Measurements from ENCODE around the gene NDUFA8. TPM values are rescaled to one million over a fixed set of nuclear protein-coding genes. Genes with fewer than 3 reads are reported as not detected.
A peak's percentile ranks its signal among the peaks of the same experiment; 100 is the strongest.

Gene NDUFA8
- total and polyA plus RNA-seq, 3 experiments from 2014 or later: 50.7 to 74.4 (median 54.6) TPM

- POLR2A ChIA-PET: no interaction called here
- CTCF ChIA-PET: no interaction called here
These were observed 32.0 kb upstream of the NDUFA8 start for GRCh38 chr9:122191584-122191983.

GRCh38 chr9:122190597-122191381 is 31.2 kb upstream of the NDUFA8 start:
- Histone ChIP-seq H3K36me3 (ENCODE audit: insufficient read depth, low read length) (no peaks in the 10 kb centered on the region), H3K4me1 (ENCODE audit: insufficient read depth, low read length) (no peaks in the 10 kb centered on the region), H3K27ac (ENCODE audit: low read depth, low read length) (no peak overlapping the region), H3K27me3 (ENCODE audit: insufficient read depth, low read length, poor library complexity, severe bottlenecking) (no peaks in the 10 kb centered on the region), H3K4me3 (ENCODE audit: low read length) (no peak overlapping the region), H3K9me3 (ENCODE audit: low read length) (no peaks in the 10 kb centered on the region)
- Mint-ChIP-seq H3K27ac (no peak overlapping the region), H3K4me1 (no peaks in the 10 kb centered on the region), H3K27me3 (peaks cover 3 to 11% of the 10 kb centered on the region in 2 donors), H3K36me3 (no peaks in the 10 kb centered on the region), H3K9me3 (no peaks in the 10 kb centered on the region), H3K4me3 (no peak overlapping the region)
- ChIA-PET POLR2A (no interaction called here), CTCF (no interaction called here)
- no peak for DNase-seq

More at GRCh38 chr9:122191584-122191983, 32.0 kb upstream of the NDUFA8 start:
- no peak overlapping the region for H3K4me3 Mint-ChIP-seq
- no peaks in the 10 kb centered on the region for H3K4me1 Mint-ChIP-seq
- H3K4me1 ChIP-seq (ENCODE audit: insufficient read depth, low read length): no peaks in the 10 kb centered on the region
- H3K4me3 ChIP-seq (ENCODE audit: low read length): no peak overlapping the region
- no peaks in the 10 kb centered on the region for H3K27me3 ChIP-seq (ENCODE audit: insufficient read depth, low read length, poor library complexity, severe bottlenecking)
- H3K9me3 Mint-ChIP-seq: no peaks in the 10 kb centered on the region
- DNase-seq: no peak
- H3K27ac ChIP-seq (ENCODE audit: low read depth, low read length): no peak overlapping the region
- H3K27ac Mint-ChIP-seq: no peak overlapping the region
- no peaks in the 10 kb centered on the region for H3K36me3 ChIP-seq (ENCODE audit: insufficient read depth, low read length)
- H3K36me3 Mint-ChIP-seq: no peaks in the 10 kb centered on the region
- H3K9me3 ChIP-seq (ENCODE audit: low read length): no peaks in the 10 kb centered on the region
- H3K27me3 Mint-ChIP-seq: peaks cover 3 to 12% of the 10 kb centered on the region in 2 donors

GRCh38 chr9:122188369-122188768 is 28.8 kb upstream of the NDUFA8 start:
- Histone ChIP-seq H3K27ac (ENCODE audit: low read depth, low read length) (no peak overlapping the region), H3K4me3 (ENCODE audit: low read length) (no peak overlapping the region), H3K27me3 (ENCODE audit: insufficient read depth, low read length, poor library complexity, severe bottlenecking) (no peaks in the 10 kb centered on the region), H3K4me1 (ENCODE audit: insufficient read depth, low read length) (no peaks in the 10 kb centered on the region), H3K9me3 (ENCODE audit: low read length) (no peaks in the 10 kb centered on the region), H3K36me3 (ENCODE audit: insufficient read depth, low read length) (no peaks in the 10 kb centered on the region)
- POLR2A ChIA-PET: no interaction called here
- H3K27me3 Mint-ChIP-seq: peaks cover 1 to 3% of the 10 kb centered on the region in 2 donors
- H3K4me1 Mint-ChIP-seq: no peaks in the 10 kb centered on the region
- no peaks in the 10 kb centered on the region for H3K36me3 Mint-ChIP-seq
- no peak overlapping the region for H3K27ac Mint-ChIP-seq
- H3K4me3 Mint-ChIP-seq: no peak overlapping the region
- CTCF ChIA-PET: no interaction called here
- DNase-seq: no peak
- no peaks in the 10 kb centered on the region for H3K9me3 Mint-ChIP-seq

- no peaks in the 10 kb centered on the region for H3K9me3 Mint-ChIP-seq
- no peak overlapping the region for H3K27ac ChIP-seq (ENCODE audit: low read depth, low read length)
- H3K27me3 Mint-ChIP-seq: peaks cover 6 to 14% of the 10 kb centered on the region in 2 donors
- H3K4me1 Mint-ChIP-seq: no peaks in the 10 kb centered on the region
- peak overlapping the region in 1 of 8 donors; percentile 65 for H3K27ac Mint-ChIP-seq
- no peaks in the 10 kb centered on the region for H3K4me1 ChIP-seq (ENCODE audit: insufficient read depth, low read length)
- no peaks in the 10 kb centered on the region for H3K36me3 ChIP-seq (ENCODE audit: insufficient read depth, low read length)
- DNase-seq: no peak
- H3K4me3 ChIP-seq (ENCODE audit: low read length): no peak overlapping the region
- no peaks in the 10 kb centered on the region for H3K27me3 ChIP-seq (ENCODE audit: insufficient read depth, low read length, poor library complexity, severe bottlenecking)
- ChIA-PET CTCF (no interaction called here), POLR2A (interaction anchor here (0.6 kb wide), 1 partner anchor 103 kb away, joined by 3 read pairs; no protein-coding TSS in a partner anchor)
- no peaks in the 10 kb centered on the region for H3K9me3 ChIP-seq (ENCODE audit: low read length)
- no peak overlapping the region for H3K4me3 Mint-ChIP-seq
- H3K36me3 Mint-ChIP-seq: no peaks in the 10 kb centered on the region
These were observed 27.3 kb upstream of the NDUFA8 start for GRCh38 chr9:122186777-122187470.

- DNase-seq: no peak
- CTCF ChIA-PET: no interaction called here
- Histone ChIP-seq H3K9me3 (ENCODE audit: low read length) (no peaks in the 10 kb centered on the region), H3K27ac (ENCODE audit: low read depth, low read length) (no peak overlapping the region), H3K4me3 (ENCODE audit: low read length) (no peak overlapping the region), H3K27me3 (ENCODE audit: insufficient read depth, low read length, poor library complexity, severe bottlenecking) (no peaks in the 10 kb centered on the region), H3K36me3 (ENCODE audit: insufficient read depth, low read length) (no peaks in the 10 kb centered on the region), H3K4me1 (ENCODE audit: insufficient read depth, low read length) (no peaks in the 10 kb centered on the region)
- POLR2A ChIA-PET: no interaction called here
- Mint-ChIP-seq H3K36me3 (no peaks in the 10 kb centered on the region), H3K27ac (peak overlapping the region in 1 of 8 donors; percentile 65), H3K4me1 (no peaks in the 10 kb centered on the region), H3K4me3 (no peak overlapping the region), H3K27me3 (peaks cover 6 to 16% of the 10 kb centered on the region in 2 donors), H3K9me3 (no peaks in the 10 kb centered on the region)
These were observed 26.7 kb upstream of the NDUFA8 start for GRCh38 chr9:122186301-122186700.

- ChIA-PET CTCF (no interaction called here), POLR2A (no interaction called here)
- Mint-ChIP-seq H3K27ac (no peak overlapping the region), H3K4me3 (no peak overlapping the region), H3K9me3 (no peaks in the 10 kb centered on the region), H3K27me3 (peaks cover 12 to 24% of the 10 kb centered on the region in 2 donors), H3K36me3 (no peaks in the 10 kb centered on the region), H3K4me1 (no peaks in the 10 kb centered on the region)
- Histone ChIP-seq H3K27ac (ENCODE audit: low read depth, low read length) (no peak overlapping the region), H3K36me3 (ENCODE audit: insufficient read depth, low read length) (no peaks in the 10 kb centered on the region), H3K4me1 (ENCODE audit: insufficient read depth, low read length) (no peaks in the 10 kb centered on the region), H3K9me3 (ENCODE audit: low read length) (no peaks in the 10 kb centered on the region), H3K27me3 (ENCODE audit: insufficient read depth, low read length, poor library complexity, severe bottlenecking) (no peaks in the 10 kb centered on the region), H3K4me3 (ENCODE audit: low read length) (no peak overlapping the region)
- DNase-seq: no peak
These were observed 25.0 kb upstream of the NDUFA8 start for GRCh38 chr9:122184551-122184950.

- no peak overlapping the region for H3K4me3 ChIP-seq (ENCODE audit: low read length)
- H3K4me1 ChIP-seq (ENCODE audit: insufficient read depth, low read length): no peaks in the 10 kb centered on the region
- H3K27me3 Mint-ChIP-seq: peaks cover 12 to 24% of the 10 kb centered on the region in 2 donors
- no peaks in the 10 kb centered on the region for H3K27me3 ChIP-seq (ENCODE audit: insufficient read depth, low read length, poor library complexity, severe bottlenecking)
- ChIA-PET CTCF (no interaction called here), POLR2A (interaction anchor here (0.9 kb wide), 1 partner anchor 9 kb away, joined by 3 read pairs; no protein-coding TSS in a partner anchor)
- H3K36me3 Mint-ChIP-seq: no peaks in the 10 kb centered on the region
- H3K4me1 Mint-ChIP-seq: no peaks in the 10 kb centered on the region
- H3K9me3 ChIP-seq (ENCODE audit: low read length): no peaks in the 10 kb centered on the region
- DNase-seq: no peak
- no peak overlapping the region for H3K27ac ChIP-seq (ENCODE audit: low read depth, low read length)
- H3K9me3 Mint-ChIP-seq: no peaks in the 10 kb centered on the region
- H3K27ac Mint-ChIP-seq: no peak overlapping the region
- H3K36me3 ChIP-seq (ENCODE audit: insufficient read depth, low read length): no peaks in the 10 kb centered on the region
- H3K4me3 Mint-ChIP-seq: no peak overlapping the region
These were observed 23.9 kb upstream of the NDUFA8 start for GRCh38 chr9:122183501-122183900.

GRCh38 chr9:122180633-122181032 is 21.1 kb upstream of the NDUFA8 start:
- Histone ChIP-seq H3K4me3 (ENCODE audit: low read length) (no peak overlapping the region), H3K36me3 (ENCODE audit: insufficient read depth, low read length) (no peaks in the 10 kb centered on the region), H3K9me3 (ENCODE audit: low read length) (no peaks in the 10 kb centered on the region), H3K27ac (ENCODE audit: low read depth, low read length) (no peak overlapping the region), H3K27me3 (ENCODE audit: insufficient read depth, low read length, poor library complexity, severe bottlenecking) (no peaks in the 10 kb centered on the region), H3K4me1 (ENCODE audit: insufficient read depth, low read length) (no peaks in the 10 kb centered on the region)
- no peak for DNase-seq
- peaks cover 13 to 29% of the 10 kb centered on the region in 2 donors for H3K27me3 Mint-ChIP-seq
- H3K27ac Mint-ChIP-seq: no peak overlapping the region
- POLR2A ChIA-PET: no interaction called here
- H3K9me3 Mint-ChIP-seq: no peaks in the 10 kb centered on the region
- H3K36me3 Mint-ChIP-seq: no peaks in the 10 kb centered on the region
- H3K4me3 Mint-ChIP-seq: no peak overlapping the region
- H3K4me1 Mint-ChIP-seq: no peaks in the 10 kb centered on the region
- CTCF ChIA-PET: no interaction called here
